ENCODE data around the gene P2RY14.

P2RY14 gene

DNA sequence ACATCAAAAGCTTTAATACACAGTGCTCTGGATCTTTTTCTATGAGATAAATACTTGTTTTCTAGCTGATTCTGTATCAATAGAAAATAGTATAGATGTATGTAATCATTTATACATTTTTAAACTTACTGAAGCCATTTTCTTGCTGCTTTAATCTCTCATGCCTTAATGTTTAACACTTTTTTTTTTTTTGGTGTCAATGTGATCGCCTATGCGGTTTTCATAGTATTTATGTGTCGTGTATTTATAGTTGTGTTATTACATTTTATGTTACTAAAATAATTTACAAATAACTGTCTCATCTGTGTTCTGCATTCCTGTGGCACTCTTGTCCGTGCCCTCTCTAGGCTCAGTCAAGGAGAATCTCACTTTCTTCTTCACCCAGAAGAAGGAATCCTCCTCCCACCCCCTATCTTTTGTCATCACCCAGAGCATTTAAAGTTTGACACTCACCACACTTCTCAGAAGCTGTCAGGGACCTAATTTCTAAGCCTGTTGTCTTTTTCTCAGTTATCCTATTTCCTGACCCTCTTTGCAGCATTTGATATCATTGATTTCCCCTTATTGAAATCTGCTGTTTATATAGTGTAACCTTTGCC is 54.0 kb downstream of the P2RY14 start:
- Histone ChIP-seq H3K9ac (ENCODE audit: low read depth in 1 of 2, low read length in 2 of 2) (no peak overlapping the region), H3K27ac (ENCODE audit: low read depth, low read length) (no peak overlapping the region), H3K4me3 (ENCODE audit: low read depth in 1 of 2, low read length in 2 of 2) (no peak overlapping the region), H3K36me3 (ENCODE audit: control insufficient read depth in 1 of 2, insufficient read depth in 2 of 2, low read length in 2 of 2) (no peaks in the 10 kb centered on the region), H3K4me1 (ENCODE audit: control insufficient read depth in 1 of 2, insufficient read depth in 2 of 2, low read length in 2 of 2) (peaks cover 9 to 18% of the 10 kb centered on the region in 2 donors), H3K27me3 (ENCODE audit: control insufficient read depth in 1 of 2, insufficient read depth in 2 of 2, low read length in 2 of 2) (no peaks in the 10 kb centered on the region), H3K9me3 (ENCODE audit: control insufficient read depth in 1 of 2, low read length in 2 of 2) (no peaks in the 10 kb centered on the region)

DNA sequence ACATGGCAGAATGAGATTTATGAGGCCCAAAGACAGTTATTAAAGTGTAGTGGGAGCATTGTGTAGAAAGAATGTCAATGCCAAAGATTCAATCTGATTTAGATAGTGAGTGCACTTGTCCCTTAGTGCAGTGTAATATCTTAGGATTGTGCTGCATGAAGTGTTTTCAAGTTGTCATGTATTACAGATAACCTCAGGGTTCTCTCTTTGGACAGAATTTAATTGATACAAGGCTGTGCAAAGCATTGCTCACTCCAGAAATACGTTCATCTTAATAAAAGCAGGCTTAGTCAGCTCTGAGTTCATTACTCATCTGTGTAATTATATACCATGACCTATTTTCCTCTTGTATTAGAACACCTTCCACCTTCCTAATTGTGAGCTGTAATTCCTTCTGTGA is 59.3 kb downstream of the P2RY14 start:
- H3K36me3 ChIP-seq (ENCODE audit: control insufficient read depth in 1 of 2, insufficient read depth in 2 of 2, low read length in 2 of 2) = no peaks in the 10 kb centered on the region
- H3K27me3 ChIP-seq (ENCODE audit: control insufficient read depth in 1 of 2, insufficient read depth in 2 of 2, low read length in 2 of 2) = no peaks in the 10 kb centered on the region
- no peaks in the 10 kb centered on the region for H3K4me1 ChIP-seq (ENCODE audit: control insufficient read depth in 1 of 2, insufficient read depth in 2 of 2, low read length in 2 of 2)

DNA sequence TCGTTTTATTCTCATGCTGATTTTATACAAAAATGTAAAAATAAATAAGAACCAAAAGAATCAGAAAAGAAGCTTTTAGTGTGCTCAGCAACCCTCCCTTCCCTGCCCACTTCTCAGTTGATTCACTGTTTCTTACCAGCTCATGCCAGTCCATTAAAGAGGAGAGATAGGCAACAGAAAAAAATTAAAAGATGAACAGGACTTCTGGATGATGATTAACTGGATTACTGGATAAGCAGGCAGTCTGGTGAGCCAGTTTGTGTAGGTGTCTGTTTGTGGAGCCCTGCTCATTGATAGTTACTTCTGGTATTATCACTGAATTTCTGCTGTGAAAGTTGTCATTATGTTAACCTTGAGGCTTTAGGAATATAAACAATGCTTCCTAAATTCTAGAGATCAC is 60.2 kb downstream of the P2RY14 start:
- Histone ChIP-seq H3K27ac (ENCODE audit: low read depth, low read length) (no peak overlapping the region), H3K9me3 (ENCODE audit: control insufficient read depth in 1 of 2, low read length in 2 of 2) (no peaks in the 10 kb centered on the region), H3K9ac (ENCODE audit: low read depth in 1 of 2, low read length in 2 of 2) (no peak overlapping the region), H3K4me3 (ENCODE audit: low read depth in 1 of 2, low read length in 2 of 2) (no peak overlapping the region), H3K27me3 (ENCODE audit: control insufficient read depth in 1 of 2, insufficient read depth in 2 of 2, low read length in 2 of 2) (no peaks in the 10 kb centered on the region), H3K4me1 (ENCODE audit: control insufficient read depth in 1 of 2, insufficient read depth in 2 of 2, low read length in 2 of 2) (no peaks in the 10 kb centered on the region), H3K36me3 (ENCODE audit: control insufficient read depth in 1 of 2, insufficient read depth in 2 of 2, low read length in 2 of 2) (no peaks in the 10 kb centered on the region)

More for the DNA sequence above, 59.3 kb downstream of the P2RY14 start:
- Histone ChIP-seq H3K4me3 (ENCODE audit: low read depth in 1 of 2, low read length in 2 of 2) (no peak overlapping the region), H3K27ac (ENCODE audit: low read depth, low read length) (no peak overlapping the region), H3K9me3 (ENCODE audit: control insufficient read depth in 1 of 2, low read length in 2 of 2) (no peaks in the 10 kb centered on the region), H3K9ac (ENCODE audit: low read depth in 1 of 2, low read length in 2 of 2) (no peak overlapping the region)

DNA sequence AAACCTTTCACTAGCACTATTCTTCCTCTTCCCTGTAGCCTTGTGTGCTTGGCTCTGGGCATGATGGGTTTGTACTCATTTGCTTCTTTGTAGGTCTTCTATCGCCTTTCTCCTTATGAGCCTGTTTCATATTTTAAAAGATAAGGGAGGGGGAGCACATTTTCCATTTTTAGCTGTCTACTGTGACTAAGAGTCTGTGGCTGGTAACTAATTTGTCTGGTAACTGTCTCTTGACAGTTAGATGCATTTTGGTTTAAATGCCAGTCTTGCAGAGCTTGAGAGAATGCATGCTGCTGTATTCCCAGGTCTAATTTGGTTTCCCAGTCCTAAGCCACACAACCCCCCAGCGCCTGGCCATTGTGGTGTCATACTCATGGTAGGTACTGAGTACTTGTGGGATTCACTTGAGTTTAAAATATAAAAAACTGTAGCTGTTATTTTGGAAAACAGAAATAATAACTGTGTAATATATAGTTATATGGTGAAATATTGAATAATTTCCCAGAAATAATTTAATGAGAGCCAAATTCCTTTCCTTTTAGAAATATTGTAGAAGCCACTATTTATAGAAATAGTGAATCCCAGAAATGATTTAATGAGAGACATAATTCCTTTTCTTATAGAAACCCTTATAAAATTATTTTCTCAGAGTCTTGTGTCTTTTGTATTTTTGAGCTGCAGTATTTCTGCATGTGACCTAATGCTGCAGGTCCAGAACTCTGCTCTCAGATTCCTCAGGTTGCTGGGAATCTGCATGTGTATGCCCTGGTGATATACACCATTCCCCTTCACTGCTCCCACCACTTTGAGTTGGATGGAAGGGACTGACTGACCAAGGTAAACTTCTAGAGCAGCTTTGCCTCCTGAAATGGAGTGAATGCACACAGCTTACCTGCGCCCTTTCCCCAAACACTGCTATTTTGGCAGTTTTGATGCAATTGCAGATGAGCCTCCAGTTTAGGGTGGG is 61.4 kb downstream of the P2RY14 start:
- H3K4me1 ChIP-seq (ENCODE audit: control insufficient read depth in 1 of 2, insufficient read depth in 2 of 2, low read length in 2 of 2) = no peaks in the 10 kb centered on the region
- H3K9me3 ChIP-seq (ENCODE audit: control insufficient read depth in 1 of 2, low read length in 2 of 2) = no peaks in the 10 kb centered on the region
- no peaks in the 10 kb centered on the region for H3K36me3 ChIP-seq (ENCODE audit: control insufficient read depth in 1 of 2, insufficient read depth in 2 of 2, low read length in 2 of 2)
- no peak overlapping the region for H3K27ac ChIP-seq (ENCODE audit: low read depth, low read length)
- H3K4me3 ChIP-seq (ENCODE audit: low read depth in 1 of 2, low read length in 2 of 2) = no peak overlapping the region
- H3K9ac ChIP-seq (ENCODE audit: low read depth in 1 of 2, low read length in 2 of 2) = no peak overlapping the region
- H3K27me3 ChIP-seq (ENCODE audit: control insufficient read depth in 1 of 2, insufficient read depth in 2 of 2, low read length in 2 of 2) = no peaks in the 10 kb centered on the region

DNA sequence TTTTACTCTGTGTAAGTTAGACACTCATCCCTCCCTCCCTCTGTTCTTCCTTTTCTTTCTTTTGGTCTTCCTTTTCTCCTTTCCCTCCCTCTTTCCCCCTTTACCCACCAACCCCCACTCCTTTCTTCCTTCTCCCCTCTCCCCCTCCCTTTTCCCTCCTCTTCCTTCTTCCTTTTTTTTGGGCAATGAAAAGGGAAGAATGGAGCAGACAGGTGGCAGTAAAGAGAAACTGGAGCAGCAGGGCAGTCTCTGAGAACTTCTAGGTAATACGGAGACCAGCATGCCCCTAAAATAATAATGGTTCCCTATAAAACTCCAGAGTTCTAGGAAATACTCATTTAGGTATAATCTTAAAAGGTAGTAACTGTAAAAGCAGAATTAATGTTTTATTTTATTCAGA is 63.9 kb downstream of the P2RY14 start:
- no peak overlapping the region for H3K27ac ChIP-seq (ENCODE audit: low read depth, low read length)
- no peak overlapping the region for H3K4me3 ChIP-seq (ENCODE audit: low read depth in 1 of 2, low read length in 2 of 2)
- no peak overlapping the region for H3K9ac ChIP-seq (ENCODE audit: low read depth in 1 of 2, low read length in 2 of 2)
- no peaks in the 10 kb centered on the region for H3K27me3 ChIP-seq (ENCODE audit: control insufficient read depth in 1 of 2, insufficient read depth in 2 of 2, low read length in 2 of 2)
- peaks cover 7 to 22% of the 10 kb centered on the region in 2 donors for H3K4me1 ChIP-seq (ENCODE audit: control insufficient read depth in 1 of 2, insufficient read depth in 2 of 2, low read length in 2 of 2)
- H3K9me3 ChIP-seq (ENCODE audit: control insufficient read depth in 1 of 2, low read length in 2 of 2) = no peaks in the 10 kb centered on the region
- H3K36me3 ChIP-seq (ENCODE audit: control insufficient read depth in 1 of 2, insufficient read depth in 2 of 2, low read length in 2 of 2) = no peaks in the 10 kb centered on the region

DNA sequence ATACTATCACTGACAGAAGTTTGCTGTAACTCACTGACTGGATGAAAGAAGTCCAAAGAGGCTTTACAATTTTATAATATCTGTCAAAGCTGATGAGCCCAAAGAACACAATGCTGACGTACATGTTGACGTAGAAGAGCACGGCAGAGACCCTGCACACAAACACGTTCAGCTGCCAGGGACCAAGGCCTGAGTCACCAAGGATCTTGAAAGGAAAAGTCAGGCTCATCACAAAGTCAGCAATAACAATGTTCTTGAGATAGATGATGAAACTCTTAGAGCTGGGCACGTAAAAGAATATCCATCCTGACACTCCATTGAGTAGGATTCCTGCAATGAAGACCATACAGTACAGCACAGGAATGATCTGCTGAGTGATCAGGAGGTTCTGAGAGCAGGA is 64.5 kb downstream of the P2RY14 start:
- H3K27me3 ChIP-seq (ENCODE audit: control insufficient read depth in 1 of 2, insufficient read depth in 2 of 2, low read length in 2 of 2) = no peaks in the 10 kb centered on the region
- no peaks in the 10 kb centered on the region for H3K9me3 ChIP-seq (ENCODE audit: control insufficient read depth in 1 of 2, low read length in 2 of 2)
- no peak overlapping the region for H3K27ac ChIP-seq (ENCODE audit: low read depth, low read length)
- H3K4me1 ChIP-seq (ENCODE audit: control insufficient read depth in 1 of 2, insufficient read depth in 2 of 2, low read length in 2 of 2) = peaks cover 7 to 22% of the 10 kb centered on the region in 2 donors
- H3K36me3 ChIP-seq (ENCODE audit: control insufficient read depth in 1 of 2, insufficient read depth in 2 of 2, low read length in 2 of 2) = no peaks in the 10 kb centered on the region
- no peak overlapping the region for H3K4me3 ChIP-seq (ENCODE audit: low read depth in 1 of 2, low read length in 2 of 2)
- H3K9ac ChIP-seq (ENCODE audit: low read depth in 1 of 2, low read length in 2 of 2) = no peak overlapping the region

DNA sequence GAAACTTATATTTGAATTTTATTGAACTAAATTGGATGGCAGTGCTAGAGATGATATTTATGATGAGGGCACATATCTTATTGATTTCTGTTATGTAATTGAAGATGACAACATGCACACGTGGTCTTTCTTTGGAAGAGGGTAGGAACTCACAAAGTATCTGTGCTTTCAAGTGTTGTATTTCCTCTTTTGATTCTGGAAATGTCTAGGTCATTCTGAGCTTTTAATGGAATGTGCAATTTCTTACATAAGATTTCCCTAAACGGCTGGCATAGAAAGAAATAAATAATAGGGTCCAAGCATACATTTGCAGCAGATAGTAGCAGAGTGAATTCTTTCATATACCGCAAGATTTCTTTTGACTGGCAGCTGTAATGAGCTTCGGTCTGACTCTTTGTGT is 65.2 kb downstream of the P2RY14 start:
- Histone ChIP-seq H3K9me3 (ENCODE audit: control insufficient read depth in 1 of 2, low read length in 2 of 2) (no peaks in the 10 kb centered on the region), H3K4me3 (ENCODE audit: low read depth in 1 of 2, low read length in 2 of 2) (no peak overlapping the region), H3K27me3 (ENCODE audit: control insufficient read depth in 1 of 2, insufficient read depth in 2 of 2, low read length in 2 of 2) (no peaks in the 10 kb centered on the region), H3K36me3 (ENCODE audit: control insufficient read depth in 1 of 2, insufficient read depth in 2 of 2, low read length in 2 of 2) (no peaks in the 10 kb centered on the region), H3K4me1 (ENCODE audit: control insufficient read depth in 1 of 2, insufficient read depth in 2 of 2, low read length in 2 of 2) (peaks cover 7 to 22% of the 10 kb centered on the region in 2 donors), H3K9ac (ENCODE audit: low read depth in 1 of 2, low read length in 2 of 2) (no peak overlapping the region), H3K27ac (ENCODE audit: low read depth, low read length) (no peak overlapping the region)

DNA sequence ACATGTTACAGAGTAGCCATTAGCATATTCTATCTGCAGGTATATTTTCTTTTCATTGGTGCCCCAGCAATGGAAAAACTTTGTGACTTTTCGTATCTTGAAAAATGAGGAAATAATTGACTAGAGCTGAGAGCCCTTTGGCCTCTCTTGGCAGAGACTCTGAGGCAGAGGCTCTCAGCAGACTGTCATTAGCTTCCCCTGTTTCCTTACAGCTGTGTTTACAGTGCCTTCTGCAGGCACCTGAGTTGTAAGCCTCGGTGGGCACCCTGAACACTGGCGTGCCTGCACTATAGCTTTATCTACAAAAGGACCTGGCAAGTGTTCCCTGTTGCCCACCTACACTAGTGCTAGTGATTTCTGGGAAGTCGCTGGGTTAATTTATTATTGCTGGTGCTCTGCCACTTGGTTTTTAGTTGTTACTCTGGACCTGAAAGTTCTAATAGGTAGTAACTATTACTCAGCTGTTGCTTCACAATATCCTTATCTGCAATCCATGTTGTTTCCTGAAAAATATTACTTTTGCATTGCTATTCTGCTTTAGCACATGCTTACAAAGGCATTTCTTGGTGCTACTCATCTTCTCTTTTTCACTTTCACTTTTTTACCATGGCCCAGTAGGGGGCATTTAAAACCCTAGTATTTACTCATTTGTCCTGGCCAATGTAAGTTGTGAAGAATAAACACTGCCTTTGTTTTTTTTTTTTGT is 67.5 kb downstream of the P2RY14 start:
- Histone ChIP-seq H3K4me1 (ENCODE audit: control insufficient read depth in 1 of 2, insufficient read depth in 2 of 2, low read length in 2 of 2) (peaks cover 7 to 22% of the 10 kb centered on the region in 2 donors), H3K27ac (ENCODE audit: low read depth, low read length) (no peak overlapping the region), H3K27me3 (ENCODE audit: control insufficient read depth in 1 of 2, insufficient read depth in 2 of 2, low read length in 2 of 2) (no peaks in the 10 kb centered on the region), H3K9ac (ENCODE audit: low read depth in 1 of 2, low read length in 2 of 2) (no peak overlapping the region), H3K4me3 (ENCODE audit: low read depth in 1 of 2, low read length in 2 of 2) (peak overlapping the region; percentile 45 to 51), H3K9me3 (ENCODE audit: control insufficient read depth in 1 of 2, low read length in 2 of 2) (no peaks in the 10 kb centered on the region), H3K36me3 (ENCODE audit: control insufficient read depth in 1 of 2, insufficient read depth in 2 of 2, low read length in 2 of 2) (no peaks in the 10 kb centered on the region)

DNA sequence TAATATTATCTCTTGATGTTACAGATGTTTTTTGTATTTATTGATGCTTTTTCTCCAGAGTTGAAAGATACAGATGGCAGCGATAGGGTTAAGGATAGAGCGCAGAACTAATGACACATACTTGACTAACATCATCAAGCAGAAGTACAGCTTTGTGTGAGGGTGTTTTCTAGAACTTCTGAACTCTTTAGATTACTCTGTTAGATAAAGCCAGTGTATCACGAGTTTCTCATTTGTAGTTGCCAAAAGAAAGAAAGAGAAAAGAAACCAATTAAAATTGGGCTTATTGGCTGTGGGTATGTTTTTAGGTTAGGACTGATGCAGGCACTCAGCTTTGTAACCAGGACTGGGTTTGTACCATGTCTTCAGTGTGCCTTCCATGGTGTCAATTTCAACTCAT is 68.7 kb downstream of the P2RY14 start:
- peaks cover 7 to 22% of the 10 kb centered on the region in 2 donors for H3K4me1 ChIP-seq (ENCODE audit: control insufficient read depth in 1 of 2, insufficient read depth in 2 of 2, low read length in 2 of 2)
- H3K36me3 ChIP-seq (ENCODE audit: control insufficient read depth in 1 of 2, insufficient read depth in 2 of 2, low read length in 2 of 2) = no peaks in the 10 kb centered on the region
- no peak overlapping the region for H3K9ac ChIP-seq (ENCODE audit: low read depth in 1 of 2, low read length in 2 of 2)
- no peak overlapping the region for H3K4me3 ChIP-seq (ENCODE audit: low read depth in 1 of 2, low read length in 2 of 2)
- H3K27me3 ChIP-seq (ENCODE audit: control insufficient read depth in 1 of 2, insufficient read depth in 2 of 2, low read length in 2 of 2) = no peaks in the 10 kb centered on the region
- no peaks in the 10 kb centered on the region for H3K9me3 ChIP-seq (ENCODE audit: control insufficient read depth in 1 of 2, low read length in 2 of 2)
- H3K27ac ChIP-seq (ENCODE audit: low read depth, low read length) = no peak overlapping the region

DNA sequence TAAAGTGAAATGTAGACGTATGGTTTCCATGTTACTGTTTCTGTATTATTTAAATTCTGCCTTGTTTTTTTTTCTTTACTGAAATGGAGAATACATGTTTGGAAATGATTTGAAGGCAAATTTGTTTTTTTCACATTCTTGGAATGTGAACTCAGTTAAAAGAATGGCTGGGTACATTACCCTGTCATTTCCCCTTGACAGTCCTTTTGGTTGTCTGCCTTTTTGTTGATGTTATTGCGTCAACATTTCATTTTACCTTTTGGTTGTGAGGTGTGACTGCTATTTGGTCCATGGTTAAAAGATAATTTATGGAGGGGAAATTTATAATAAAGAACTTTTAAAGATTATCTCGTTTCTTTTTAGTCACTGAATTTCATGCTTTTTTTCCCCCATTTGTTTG is 72.1 kb downstream of the P2RY14 start:
- H3K4me1 ChIP-seq (ENCODE audit: control insufficient read depth in 1 of 2, insufficient read depth in 2 of 2, low read length in 2 of 2) = peaks cover 7 to 16% of the 10 kb centered on the region in 2 donors
- no peaks in the 10 kb centered on the region for H3K36me3 ChIP-seq (ENCODE audit: control insufficient read depth in 1 of 2, insufficient read depth in 2 of 2, low read length in 2 of 2)
- no peak overlapping the region for H3K9ac ChIP-seq (ENCODE audit: low read depth in 1 of 2, low read length in 2 of 2)
- no peaks in the 10 kb centered on the region for H3K27me3 ChIP-seq (ENCODE audit: control insufficient read depth in 1 of 2, insufficient read depth in 2 of 2, low read length in 2 of 2)
- no peaks in the 10 kb centered on the region for H3K9me3 ChIP-seq (ENCODE audit: control insufficient read depth in 1 of 2, low read length in 2 of 2)
- no peak overlapping the region for H3K27ac ChIP-seq (ENCODE audit: low read depth, low read length)
- H3K4me3 ChIP-seq (ENCODE audit: low read depth in 1 of 2, low read length in 2 of 2) = no peak overlapping the region
